Astrocyte (in vitro differentiated cells and primary cell): ENCODE data around the gene KDELR1.

Source experiments
- EZH2 ChIP-seq: IDR thresholded peaks from 2 replicates; pipeline ENCODE4 v1.6.1; 2012; ENCODE audit warnings: mild to moderate bottlenecking, low read length, inconsistent platforms; ENCODE audit not compliant: insufficient read depth
- TF ChIP-seq, protein P1 (sequence below): IDR thresholded peaks from 2 replicates; pipeline ENCODE4 v1.5.1; 2011; ENCODE audit warnings: low read depth, mild to moderate bottlenecking, inconsistent platforms, low read length, moderate library complexity; ENCODE audit not compliant: insufficient read depth

DNA sequence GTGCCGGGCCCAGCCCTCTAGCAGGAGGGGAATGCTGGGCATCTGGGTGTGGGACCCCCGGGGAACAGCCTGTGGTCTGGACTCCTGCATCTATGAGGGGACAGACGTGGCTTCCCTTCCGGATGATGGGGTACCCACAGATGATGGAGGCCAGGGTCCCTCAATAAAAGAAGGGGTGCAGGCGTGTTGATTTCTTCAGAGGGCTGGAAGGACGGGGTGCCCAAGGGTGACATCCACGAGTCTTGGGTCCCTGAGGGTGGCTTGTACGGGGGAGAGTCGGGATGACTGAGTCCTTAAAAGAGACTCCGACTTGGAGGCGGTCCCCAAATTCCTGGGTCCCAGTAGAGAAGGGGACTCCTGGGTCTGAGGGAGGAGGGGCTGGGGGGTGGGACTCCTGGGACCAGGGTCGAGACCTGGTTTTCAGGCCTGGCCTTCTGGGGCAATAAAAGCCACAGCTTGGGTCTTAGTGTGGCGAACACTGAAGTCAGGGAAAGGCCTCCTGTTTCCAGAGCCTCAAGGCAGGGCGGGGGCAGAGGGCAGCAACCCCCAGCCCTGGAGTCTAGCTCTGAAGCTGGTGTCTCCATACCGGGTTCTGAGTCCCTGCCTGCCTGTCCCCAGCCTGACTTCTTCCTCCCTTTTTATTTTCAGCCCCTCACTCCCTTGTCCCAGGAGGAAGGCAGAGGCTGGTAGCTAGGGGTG lies 1.7 kb upstream of the KDELR1 start:
- TF ChIP-seq, protein P1, sequence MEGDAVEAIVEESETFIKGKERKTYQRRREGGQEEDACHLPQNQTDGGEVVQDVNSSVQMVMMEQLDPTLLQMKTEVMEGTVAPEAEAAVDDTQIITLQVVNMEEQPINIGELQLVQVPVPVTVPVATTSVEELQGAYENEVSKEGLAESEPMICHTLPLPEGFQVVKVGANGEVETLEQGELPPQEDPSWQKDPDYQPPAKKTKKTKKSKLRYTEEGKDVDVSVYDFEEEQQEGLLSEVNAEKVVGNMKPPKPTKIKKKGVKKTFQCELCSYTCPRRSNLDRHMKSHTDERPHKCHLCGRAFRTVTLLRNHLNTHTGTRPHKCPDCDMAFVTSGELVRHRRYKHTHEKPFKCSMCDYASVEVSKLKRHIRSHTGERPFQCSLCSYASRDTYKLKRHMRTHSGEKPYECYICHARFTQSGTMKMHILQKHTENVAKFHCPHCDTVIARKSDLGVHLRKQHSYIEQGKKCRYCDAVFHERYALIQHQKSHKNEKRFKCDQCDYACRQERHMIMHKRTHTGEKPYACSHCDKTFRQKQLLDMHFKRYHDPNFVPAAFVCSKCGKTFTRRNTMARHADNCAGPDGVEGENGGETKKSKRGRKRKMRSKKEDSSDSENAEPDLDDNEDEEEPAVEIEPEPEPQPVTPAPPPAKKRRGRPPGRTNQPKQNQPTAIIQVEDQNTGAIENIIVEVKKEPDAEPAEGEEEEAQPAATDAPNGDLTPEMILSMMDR, result no peak
- no peak for TF ChIP-seq EZH2
